Keratinocyte (primary cell): Measurements from ENCODE around the gene SMIM3. TPM values are rescaled to one million over a fixed set of nuclear protein-coding genes. Genes with fewer than 3 reads are reported as not detected.

Experiments
- DNase-seq: peaks from one replicate; pipeline ENCODE4 v3.0.0-alpha.2; 2011; ENCODE audit warnings: low read depth, missing footprints, low spot score
- FAIRE-seq: peaks from 2 replicates; lab custom pipeline; 2011; peaks lifted over from hg19 to GRCh38; lab: Jason Lieb, UNC
- H2AFZ ChIP-seq: 2 replicates; pipeline ENCODE4 v1.6.0; 2012; ENCODE audit warnings: low read length, control low read depth, inconsistent platforms; ENCODE audit not compliant: control insufficient read depth
- H3K27ac ChIP-seq: 2 replicates; pipeline ENCODE4 v1.5.1; 2011; ENCODE audit warnings: low read length; ENCODE audit not compliant: control insufficient read depth, insufficient read depth
- H3K27me3 ChIP-seq: 3 replicates; pipeline ENCODE4 v1.6.0; 2011; ENCODE audit warnings: low read length; ENCODE audit not compliant: control insufficient read depth, insufficient read depth; ENCODE audit errors: extremely low read depth
- H3K36me3 ChIP-seq, 2 experiments: 2 replicates in 1 of 2; 3 replicates in 1 of 2; pipeline ENCODE4 v1.5.1; 2011; ENCODE audit warnings: low read length in 2 of 2, mild to moderate bottlenecking in 1 of 2; ENCODE audit not compliant: control insufficient read depth in 2 of 2, insufficient read depth in 2 of 2; ENCODE audit errors: extremely low read depth in 1 of 2
- H3K4me1 ChIP-seq: 3 replicates; pipeline ENCODE4 v1.5.1; 2011; ENCODE audit warnings: low read length; ENCODE audit not compliant: control insufficient read depth, insufficient read depth; ENCODE audit errors: extremely low read depth
- H3K4me2 ChIP-seq: 3 replicates; pipeline ENCODE4 v1.6.0; 2011; ENCODE audit warnings: low read depth, low read length; ENCODE audit not compliant: control insufficient read depth, insufficient read depth; ENCODE audit errors: extremely low read depth
- H3K4me3 ChIP-seq, 3 experiments: fragments of 200-600 bp in 1 of 3; sonication (generic) in 1 of 3; 2 replicates in 2 of 3; 3 replicates in 1 of 3; pipeline ENCODE4 v1.5.1; 2011 to 2016; ENCODE audit warnings: low read length in 3 of 3, mild to moderate bottlenecking in 3 of 3, control low read depth in 2 of 3, inconsistent platforms in 1 of 3, low read depth in 1 of 3, mixed read lengths in 1 of 3, mixed run types in 1 of 3, moderate library complexity in 1 of 3; ENCODE audit not compliant: control insufficient read depth in 2 of 3, insufficient read depth in 2 of 3; ENCODE audit errors: extremely low read depth in 1 of 3
- H3K79me2 ChIP-seq: 2 replicates; pipeline ENCODE4 v1.6.0; 2012; ENCODE audit warnings: low read length; ENCODE audit not compliant: control insufficient read depth, insufficient read depth
- H3K9ac ChIP-seq: 3 replicates; pipeline ENCODE4 v1.6.0; 2011; ENCODE audit warnings: low read length; ENCODE audit not compliant: control insufficient read depth, insufficient read depth; ENCODE audit errors: extremely low read depth
- H3K9me1 ChIP-seq: 3 replicates; pipeline ENCODE4 v1.6.0; 2011; ENCODE audit warnings: low read length; ENCODE audit not compliant: control insufficient read depth, insufficient read depth; ENCODE audit errors: extremely low read depth
- H3K9me3 ChIP-seq: 2 replicates; pipeline ENCODE4 v1.5.1; 2012; ENCODE audit warnings: low read depth, low read length; ENCODE audit not compliant: control insufficient read depth
- H4K20me1 ChIP-seq: 3 replicates; pipeline ENCODE4 v1.6.0; 2011; ENCODE audit warnings: low read length; ENCODE audit not compliant: control insufficient read depth, insufficient read depth; ENCODE audit errors: extremely low read depth
- EZH2 ChIP-seq: IDR thresholded peaks from one replicate; pipeline ENCODE4 v1.6.1; 2012; ENCODE audit warnings: inconsistent platforms, mild to moderate bottlenecking, low read length, moderate library complexity
- dilution Hi-C: fragments of 300-500 bp; cut with MboI; formaldehyde crosslinking; loops from one replicate; pipeline ENCODE4 v1.7.0; 2020; ENCODE audit warnings: low sequenced_read_pairs; ENCODE audit not compliant: extremely low pct_ligation_motif_present
- polyA plus RNA-seq, 5 experiments: library from polyadenylated mRNA; depleted of rRNA in 3 of 5; stranded (reverse) in 3 of 5; stranded (forward) in 1 of 5; unstranded in 1 of 5; fragments of >200 nt; gene quantifications; 1 replicate in 1 of 5; 2 replicates in 3 of 5; 3 replicates in 1 of 5; pipeline versions ENCODE4 v1.2.1 to v1.2.3, GENCODE V29; 2011 to 2012; ENCODE audit warnings: missing spikeins in 2 of 5, low read depth in 1 of 5, low replicate concordance in 1 of 5
- TF ChIP-seq, protein P1 (sequence below), 3 experiments: IDR thresholded peaks in 1 of 3; conservative IDR thresholded peaks in 1 of 3; optimal IDR thresholded peaks in 1 of 3; 2 replicates in 2 of 3; 3 replicates in 1 of 3; pipeline versions ENCODE3 to v1.5.1; 2011; ENCODE audit warnings: low read length in 3 of 3, mild to moderate bottlenecking in 3 of 3, moderate library complexity in 2 of 3, control low read depth in 1 of 3, inconsistent platforms in 1 of 3; ENCODE audit not compliant: insufficient read depth in 2 of 3; ENCODE audit errors: extremely low read depth in 1 of 3

SMIM3 gene
- polyA plus RNA-seq, 1 donor (not counting 4 experiments of a cell fraction or from before 2014, with no cell fraction given), result 29.7 TPM

DNA sequence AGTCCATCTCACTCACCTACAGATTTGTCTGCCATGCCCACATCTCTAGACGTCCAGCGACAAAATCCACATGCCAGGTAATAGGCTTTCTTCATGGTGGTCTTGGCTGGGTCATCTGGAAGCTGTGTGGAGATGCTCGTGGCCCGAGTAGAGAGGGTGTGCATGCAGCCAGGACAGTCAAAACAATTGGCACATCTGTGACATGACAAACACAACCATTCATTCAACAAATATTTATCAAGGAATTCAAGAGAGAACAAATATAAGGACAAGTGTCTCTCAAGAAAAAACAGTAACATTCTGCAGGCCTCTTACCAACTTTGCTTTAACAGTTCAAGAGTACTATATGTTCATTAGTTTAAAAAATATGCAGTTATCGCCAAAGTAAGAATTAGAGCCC is 25.1 kb upstream of the SMIM3 start:
- H3K79me2 ChIP-seq, result peaks cover 61% of the 10 kb centered on the region
- no peak for FAIRE-seq
- H3K9me1 ChIP-seq, result no peaks in the 10 kb centered on the region
- H2AFZ ChIP-seq, result no peak overlapping the region
- H3K27ac ChIP-seq, result no peak overlapping the region
- dilution Hi-C loops, result no loop called here
- H3K27me3 ChIP-seq, result no peaks in the 10 kb centered on the region
- no peak for DNase-seq
- no peaks in the 10 kb centered on the region for H3K9me3 ChIP-seq
- peaks cover 5% of the 10 kb centered on the region for H3K4me1 ChIP-seq
- H3K36me3 ChIP-seq, result peaks cover 10 to 19% of the 10 kb centered on the region in 2 experiments
- H3K4me3 ChIP-seq, result no peak overlapping the region
- H4K20me1 ChIP-seq, result no peaks in the 10 kb centered on the region
- no peak overlapping the region for H3K9ac ChIP-seq
- TF ChIP-seq EZH2, result no peak
- H3K4me2 ChIP-seq, result no peak overlapping the region

- no peak overlapping the region for H3K4me3 ChIP-seq
- dilution Hi-C loops, result no loop called here
- H3K79me2 ChIP-seq, result peaks cover 60% of the 10 kb centered on the region
- no peak for DNase-seq
- H3K27me3 ChIP-seq, result no peaks in the 10 kb centered on the region
- H3K9ac ChIP-seq, result no peak overlapping the region
- FAIRE-seq, result no peak
- H3K36me3 ChIP-seq, result peaks cover 10 to 19% of the 10 kb centered on the region in 2 experiments
- peaks cover 5% of the 10 kb centered on the region for H3K4me1 ChIP-seq
- no peak overlapping the region for H3K27ac ChIP-seq
- no peaks in the 10 kb centered on the region for H4K20me1 ChIP-seq
- H3K9me3 ChIP-seq, result no peaks in the 10 kb centered on the region
- TF ChIP-seq EZH2, result no peak
- TF ChIP-seq, protein P1, sequence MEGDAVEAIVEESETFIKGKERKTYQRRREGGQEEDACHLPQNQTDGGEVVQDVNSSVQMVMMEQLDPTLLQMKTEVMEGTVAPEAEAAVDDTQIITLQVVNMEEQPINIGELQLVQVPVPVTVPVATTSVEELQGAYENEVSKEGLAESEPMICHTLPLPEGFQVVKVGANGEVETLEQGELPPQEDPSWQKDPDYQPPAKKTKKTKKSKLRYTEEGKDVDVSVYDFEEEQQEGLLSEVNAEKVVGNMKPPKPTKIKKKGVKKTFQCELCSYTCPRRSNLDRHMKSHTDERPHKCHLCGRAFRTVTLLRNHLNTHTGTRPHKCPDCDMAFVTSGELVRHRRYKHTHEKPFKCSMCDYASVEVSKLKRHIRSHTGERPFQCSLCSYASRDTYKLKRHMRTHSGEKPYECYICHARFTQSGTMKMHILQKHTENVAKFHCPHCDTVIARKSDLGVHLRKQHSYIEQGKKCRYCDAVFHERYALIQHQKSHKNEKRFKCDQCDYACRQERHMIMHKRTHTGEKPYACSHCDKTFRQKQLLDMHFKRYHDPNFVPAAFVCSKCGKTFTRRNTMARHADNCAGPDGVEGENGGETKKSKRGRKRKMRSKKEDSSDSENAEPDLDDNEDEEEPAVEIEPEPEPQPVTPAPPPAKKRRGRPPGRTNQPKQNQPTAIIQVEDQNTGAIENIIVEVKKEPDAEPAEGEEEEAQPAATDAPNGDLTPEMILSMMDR (optimal IDR thresholded peaks at IDR 0.05 in 1 of 3, IDR thresholded peaks at IDR 0.05 in 1 of 3, conservative IDR thresholded peaks at IDR 0.05 in 1 of 3; ENCODE audit: extremely low read depth in 1 of 3, insufficient read depth in 2 of 3, low read length in 3 of 3), result no peak
- no peak overlapping the region for H2AFZ ChIP-seq
- H3K9me1 ChIP-seq, result no peaks in the 10 kb centered on the region
- no peak overlapping the region for H3K4me2 ChIP-seq
Measured at GRCh38 chr5:150753863-150754262, 24.7 kb upstream of the SMIM3 start.

GRCh38 chr5:150757087-150757649 is 21.4 kb upstream of the SMIM3 start:
- TF ChIP-seq EZH2, result no peak
- TF ChIP-seq, protein P1 (optimal IDR thresholded peaks at IDR 0.05 in 1 of 3, IDR thresholded peaks at IDR 0.05 in 1 of 3, conservative IDR thresholded peaks at IDR 0.05 in 1 of 3; ENCODE audit: extremely low read depth in 1 of 3, insufficient read depth in 2 of 3, low read length in 3 of 3), result no peak
- no peaks in the 10 kb centered on the region for H3K9me1 ChIP-seq

More at GRCh38 chr5:150757087-150757649, 21.4 kb upstream of the SMIM3 start:
- Histone ChIP-seq H3K4me1 (peaks cover 10% of the 10 kb centered on the region), H3K9me3 (no peaks in the 10 kb centered on the region), H3K4me3 (peak overlapping the region; percentile 65 to 87 (median 73)), H3K79me2 (peaks cover 45% of the 10 kb centered on the region), H3K4me2 (peak overlapping the region; percentile 63), H3K27me3 (no peaks in the 10 kb centered on the region), H3K36me3 (peaks cover 8 to 19% of the 10 kb centered on the region in 2 experiments), H4K20me1 (no peaks in the 10 kb centered on the region), H3K9ac (peak overlapping the region; percentile 89), H3K27ac (peak overlapping the region; percentile 93), H2AFZ (no peak overlapping the region)
- DNase-seq (no peak), FAIRE-seq (no peak)
- dilution Hi-C loops, result no loop called here
